HL-60 (cell line): Measurements from ENCODE around the gene CNTNAP5.

Experiments
- DNase-seq, 2 experiments: peaks; one replicate each; pipeline ENCODE4 v3.0.0-alpha.2; 2010 to 2020; ENCODE audit warnings: low read depth in 1 of 2, low spot score in 1 of 2
- H3K27ac ChIP-seq: fragments of 250-450 bp; sonication (Bioruptor Pico); replicated peaks from 2 replicates; pipeline ENCODE4 v1.5.1; 2020; ENCODE audit warnings: mild to moderate bottlenecking, moderate library complexity
- H3K27me3 ChIP-seq: fragments of 250-450 bp; sonication (Bioruptor Pico); 2 replicates; pipeline ENCODE4 v1.5.1; 2021; ENCODE audit warnings: mild to moderate bottlenecking, moderate library complexity; ENCODE audit not compliant: insufficient read depth, poor library complexity, severe bottlenecking
- H3K4me3 ChIP-seq: replicated peaks from 2 replicates; pipeline ENCODE4 v1.5.1; 2011; ENCODE audit warnings: mild to moderate bottlenecking, control low read depth, low read length; ENCODE audit not compliant: insufficient read depth
- CTCF ChIP-seq: IDR thresholded peaks from one replicate; pipeline ENCODE4 v1.5.1; 2011; ENCODE audit warnings: low read length, control low read depth, inconsistent platforms; ENCODE audit not compliant: insufficient read depth
- GABPA ChIP-seq: IDR thresholded peaks from 2 replicates; pipeline ENCODE4 v1.6.1; 2012; ENCODE audit warnings: low read depth
- POLR2AphosphoS5 ChIP-seq: IDR thresholded peaks from 2 replicates; pipeline ENCODE4 v1.6.1; 2012; ENCODE audit warnings: low read depth
- SPI1 ChIP-seq: IDR thresholded peaks from 2 replicates; pipeline ENCODE4 v1.6.1; 2012; ENCODE audit warnings: low read depth, mild to moderate bottlenecking, borderline replicate concordance
- TF ChIP-seq, protein P1 (sequence below): IDR thresholded peaks from 2 replicates; pipeline ENCODE4 v1.6.1; 2012; ENCODE audit warnings: low read depth; ENCODE audit not compliant: insufficient replicate concordance

Gene CNTNAP5

GRCh38 chr2:124838406-124838805, 813.3 kb downstream of the CNTNAP5 start:
- TF ChIP-seq, protein P1, sequence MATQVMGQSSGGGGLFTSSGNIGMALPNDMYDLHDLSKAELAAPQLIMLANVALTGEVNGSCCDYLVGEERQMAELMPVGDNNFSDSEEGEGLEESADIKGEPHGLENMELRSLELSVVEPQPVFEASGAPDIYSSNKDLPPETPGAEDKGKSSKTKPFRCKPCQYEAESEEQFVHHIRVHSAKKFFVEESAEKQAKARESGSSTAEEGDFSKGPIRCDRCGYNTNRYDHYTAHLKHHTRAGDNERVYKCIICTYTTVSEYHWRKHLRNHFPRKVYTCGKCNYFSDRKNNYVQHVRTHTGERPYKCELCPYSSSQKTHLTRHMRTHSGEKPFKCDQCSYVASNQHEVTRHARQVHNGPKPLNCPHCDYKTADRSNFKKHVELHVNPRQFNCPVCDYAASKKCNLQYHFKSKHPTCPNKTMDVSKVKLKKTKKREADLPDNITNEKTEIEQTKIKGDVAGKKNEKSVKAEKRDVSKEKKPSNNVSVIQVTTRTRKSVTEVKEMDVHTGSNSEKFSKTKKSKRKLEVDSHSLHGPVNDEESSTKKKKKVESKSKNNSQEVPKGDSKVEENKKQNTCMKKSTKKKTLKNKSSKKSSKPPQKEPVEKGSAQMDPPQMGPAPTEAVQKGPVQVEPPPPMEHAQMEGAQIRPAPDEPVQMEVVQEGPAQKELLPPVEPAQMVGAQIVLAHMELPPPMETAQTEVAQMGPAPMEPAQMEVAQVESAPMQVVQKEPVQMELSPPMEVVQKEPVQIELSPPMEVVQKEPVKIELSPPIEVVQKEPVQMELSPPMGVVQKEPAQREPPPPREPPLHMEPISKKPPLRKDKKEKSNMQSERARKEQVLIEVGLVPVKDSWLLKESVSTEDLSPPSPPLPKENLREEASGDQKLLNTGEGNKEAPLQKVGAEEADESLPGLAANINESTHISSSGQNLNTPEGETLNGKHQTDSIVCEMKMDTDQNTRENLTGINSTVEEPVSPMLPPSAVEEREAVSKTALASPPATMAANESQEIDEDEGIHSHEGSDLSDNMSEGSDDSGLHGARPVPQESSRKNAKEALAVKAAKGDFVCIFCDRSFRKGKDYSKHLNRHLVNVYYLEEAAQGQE: no peak
- TF ChIP-seq CTCF (no peak), POLR2AphosphoS5 (no peak), SPI1 (no peak), GABPA (no peak)
- Histone ChIP-seq H3K27ac (no peak overlapping the region), H3K27me3 (no peaks in the 10 kb centered on the region), H3K4me3 (no peak overlapping the region)
- no peak for DNase-seq

DNA sequence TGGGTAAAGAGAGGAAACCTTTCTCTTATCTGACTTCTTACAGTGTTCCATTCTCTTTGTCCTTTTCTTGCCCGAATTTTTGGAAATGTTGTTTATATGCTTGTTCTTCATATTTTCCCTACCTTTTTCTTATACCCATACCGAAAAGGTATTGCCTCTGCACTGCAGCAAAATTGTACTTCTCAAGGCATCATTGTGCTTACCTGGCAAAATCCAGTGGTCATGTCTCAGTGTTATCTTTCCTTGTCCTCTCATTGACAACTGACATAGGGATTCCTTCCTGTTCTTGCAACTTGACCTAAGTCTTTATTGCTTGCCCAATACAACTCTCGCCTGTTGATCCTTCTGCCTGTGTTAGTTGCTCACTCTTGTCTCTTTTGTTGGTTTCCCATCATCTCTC, 842.2 kb downstream of the CNTNAP5 start:
- DNase-seq: no peak
- H3K27ac ChIP-seq: no peak overlapping the region
- H3K27me3 ChIP-seq: no peaks in the 10 kb centered on the region
- no peak overlapping the region for H3K4me3 ChIP-seq
- TF ChIP-seq, protein P1: no peak
- no peak for TF ChIP-seq POLR2AphosphoS5
- no peak for TF ChIP-seq SPI1
- TF ChIP-seq GABPA: no peak
- no peak for TF ChIP-seq CTCF

DNA sequence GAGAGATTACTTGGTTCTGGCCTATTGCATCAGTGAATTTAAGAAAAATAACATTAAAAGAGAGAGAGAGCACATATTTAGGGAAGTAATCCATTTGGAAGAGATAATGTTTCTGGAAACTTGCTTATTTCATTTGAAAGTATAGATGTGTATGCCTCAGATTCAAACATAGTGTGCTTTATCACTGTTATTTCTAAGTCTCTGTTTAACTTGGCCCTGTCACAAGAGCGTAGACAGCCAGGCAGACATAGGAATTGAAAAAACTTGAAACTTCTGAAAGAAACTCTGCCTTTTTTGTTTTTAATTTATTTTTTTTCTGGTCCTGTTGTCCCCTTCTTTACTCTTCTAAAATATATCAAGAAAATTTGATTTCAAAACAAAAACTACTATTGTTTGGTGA, 849.1 kb downstream of the CNTNAP5 start:
- no peak for TF ChIP-seq SPI1
- TF ChIP-seq GABPA: no peak
- TF ChIP-seq, protein P1: no peak
- no peak for TF ChIP-seq CTCF
- no peak for TF ChIP-seq POLR2AphosphoS5

More for the DNA sequence above, 849.1 kb downstream of the CNTNAP5 start:
- H3K27me3 ChIP-seq: no peaks in the 10 kb centered on the region
- DNase-seq: no peak
- no peak overlapping the region for H3K27ac ChIP-seq
- H3K4me3 ChIP-seq: no peak overlapping the region
